ENCODE results near the gene RCN1. TPM values are rescaled to one million over a fixed set of nuclear protein-coding genes. Genes with fewer than 3 reads are reported as not detected.

RCN1 gene
- total and polyA plus RNA-seq, 5 experiments from 2014 or later: 5.8 to 15.6 (median 10.4) TPM

- H3K27ac Mint-ChIP-seq: no peak overlapping the region
- H3K4me1 Mint-ChIP-seq: no peaks in the 10 kb centered on the region
- ATAC-seq (no peak), DNase-seq (no peak)
- peaks cover 15 to 28% (median 25%) of the 10 kb centered on the region in 5 donors for H3K27me3 Mint-ChIP-seq
- no peak overlapping the region for H3K4me3 Mint-ChIP-seq
- no peaks in the 10 kb centered on the region for H3K9me3 Mint-ChIP-seq
- H3K36me3 Mint-ChIP-seq: no peaks in the 10 kb centered on the region
- POLR2A ChIA-PET: no interaction called here
Measured at GRCh38 chr11:32065865-32066629, 24.8 kb upstream of the RCN1 start.

- H3K4me3 Mint-ChIP-seq: no peak overlapping the region
- H3K27me3 Mint-ChIP-seq: peaks cover 15 to 45% (median 25%) of the 10 kb centered on the region in 5 donors
Measured at GRCh38 chr11:32068134-32068870, 22.6 kb upstream of the RCN1 start.

GRCh38 chr11:32069361-32070058, 21.4 kb upstream of the RCN1 start:
- Mint-ChIP-seq H3K27ac (no peak overlapping the region), H3K4me1 (no peaks in the 10 kb centered on the region), H3K4me3 (no peak overlapping the region), H3K36me3 (no peaks in the 10 kb centered on the region), H3K9me3 (no peaks in the 10 kb centered on the region), H3K27me3 (peaks cover 14 to 45% (median 25%) of the 10 kb centered on the region in 5 donors)
- no peak for ATAC-seq
- DNase-seq: no peak
- POLR2A ChIA-PET: no interaction called here

More at GRCh38 chr11:32068134-32068870, 22.6 kb upstream of the RCN1 start:
- no peak for ATAC-seq
- Mint-ChIP-seq H3K27ac (peak overlapping the region in 1 of 10 donors; percentile 6), H3K36me3 (no peaks in the 10 kb centered on the region), H3K9me3 (no peaks in the 10 kb centered on the region), H3K4me1 (no peaks in the 10 kb centered on the region)
- DNase-seq: no peak
- POLR2A ChIA-PET: no interaction called here

GRCh38 chr11:32070692-32071091, 20.2 kb upstream of the RCN1 start:
- ATAC-seq: no peak
- Mint-ChIP-seq H3K4me3 (no peak overlapping the region), H3K4me1 (no peaks in the 10 kb centered on the region), H3K36me3 (no peaks in the 10 kb centered on the region), H3K27ac (no peak overlapping the region), H3K9me3 (no peaks in the 10 kb centered on the region), H3K27me3 (peaks cover 12 to 45% (median 20%) of the 10 kb centered on the region in 5 donors)
- DNase-seq: no peak
- POLR2A ChIA-PET: no interaction called here

- Mint-ChIP-seq H3K27me3 (peaks cover 12 to 45% (median 19%) of the 10 kb centered on the region in 5 donors), H3K4me1 (no peaks in the 10 kb centered on the region), H3K9me3 (no peaks in the 10 kb centered on the region), H3K36me3 (no peaks in the 10 kb centered on the region), H3K27ac (no peak overlapping the region), H3K4me3 (no peak overlapping the region)
- POLR2A ChIA-PET: no interaction called here
- no peak for DNase-seq
- ATAC-seq: no peak
Measured at GRCh38 chr11:32071811-32072210, 19.1 kb upstream of the RCN1 start.

GRCh38 chr11:32072872-32073643, 17.8 kb upstream of the RCN1 start:
- H3K9me3 Mint-ChIP-seq: peaks cover 0 to 2% (median 0%) of the 10 kb centered on the region in 9 donors
- no peak overlapping the region for H3K27ac Mint-ChIP-seq
- H3K4me1 Mint-ChIP-seq: no peaks in the 10 kb centered on the region
- POLR2A ChIA-PET: no interaction called here
- no peak overlapping the region for H3K4me3 Mint-ChIP-seq
- H3K36me3 Mint-ChIP-seq: no peaks in the 10 kb centered on the region
- no peak for ATAC-seq
- no peak for DNase-seq
- H3K27me3 Mint-ChIP-seq: peaks cover 13 to 35% (median 19%) of the 10 kb centered on the region in 5 donors

GRCh38 chr11:32073644-32074026, 17.2 kb upstream of the RCN1 start:
- no peak overlapping the region for H3K4me3 Mint-ChIP-seq
- H3K9me3 Mint-ChIP-seq: peaks cover 0 to 2% (median 0%) of the 10 kb centered on the region in 9 donors
- DNase-seq: no peak
- H3K27ac Mint-ChIP-seq: no peak overlapping the region
- no peaks in the 10 kb centered on the region for H3K4me1 Mint-ChIP-seq
- ATAC-seq: no peak
- POLR2A ChIA-PET: no interaction called here
- no peaks in the 10 kb centered on the region for H3K36me3 Mint-ChIP-seq
- peaks cover 8 to 30% (median 13%) of the 10 kb centered on the region in 5 donors for H3K27me3 Mint-ChIP-seq

- H3K27me3 Mint-ChIP-seq: peaks cover under 1 to 14% (median 5%) of the 10 kb centered on the region in 5 donors
- no peaks in the 10 kb centered on the region for H3K36me3 Mint-ChIP-seq
- no peaks in the 10 kb centered on the region for H3K4me1 Mint-ChIP-seq
- DNase-seq (no peak), ATAC-seq (no peak)
- peaks cover 0 to 2% (median 0%) of the 10 kb centered on the region in 9 donors for H3K9me3 Mint-ChIP-seq
- POLR2A ChIA-PET: no interaction called here
- no peak overlapping the region for H3K27ac Mint-ChIP-seq
- H3K4me3 Mint-ChIP-seq: no peak overlapping the region
Measured at GRCh38 chr11:32079553-32079952, 11.3 kb upstream of the RCN1 start.

- ATAC-seq: no peak
- POLR2A ChIA-PET: no interaction called here
- Mint-ChIP-seq H3K27ac (no peak overlapping the region), H3K4me3 (no peak overlapping the region), H3K9me3 (peaks cover 0 to 2% (median 0%) of the 10 kb centered on the region in 9 donors), H3K4me1 (no peaks in the 10 kb centered on the region), H3K36me3 (no peaks in the 10 kb centered on the region), H3K27me3 (peaks cover 0 to 16% (median 9%) of the 10 kb centered on the region in 5 donors)
- no peak for DNase-seq
Measured at GRCh38 chr11:32080361-32080980, 10.4 kb upstream of the RCN1 start.

GRCh38 chr11:32081129-32081641, 9.7 kb upstream of the RCN1 start:
- no peak for DNase-seq
- H3K27me3 Mint-ChIP-seq: peaks cover under 1 to 16% (median 11%) of the 10 kb centered on the region in 5 donors
- POLR2A ChIA-PET: no interaction called here
- H3K9me3 Mint-ChIP-seq: peaks cover 0 to 2% (median 0%) of the 10 kb centered on the region in 9 donors
- H3K27ac Mint-ChIP-seq: no peak overlapping the region
- ATAC-seq: no peak
- no peaks in the 10 kb centered on the region for H3K36me3 Mint-ChIP-seq
- H3K4me1 Mint-ChIP-seq: no peaks in the 10 kb centered on the region
- no peak overlapping the region for H3K4me3 Mint-ChIP-seq

- Mint-ChIP-seq H3K27ac (no peak overlapping the region), H3K4me1 (no peaks in the 10 kb centered on the region), H3K9me3 (peaks cover 0 to 2% (median 0%) of the 10 kb centered on the region in 9 donors), H3K4me3 (no peak overlapping the region), H3K27me3 (peaks cover 5 to 21% (median 16%) of the 10 kb centered on the region in 5 donors), H3K36me3 (no peaks in the 10 kb centered on the region)
- no peak for ATAC-seq
- DNase-seq: no peak
- POLR2A ChIA-PET: interaction anchor here (1.2 kb wide), 1 partner anchor 9 kb away, joined by 4 read pairs; the partner anchor contains the start of gene RCN1
Measured at GRCh38 chr11:32081901-32082300, 9.0 kb upstream of the RCN1 start.

All from naive thymus-derived CD8-positive, alpha-beta T cell (primary cell).